AG04450 (cell line): ENCODE measurements around the gene RGS6. TPM values are rescaled to one million over a fixed set of nuclear protein-coding genes. Genes with fewer than 3 reads are reported as not detected.

Experiments used
- CTCF ChIA-PET: fragments of 300-600, 350-600 bp; formaldehyde crosslinking; extraction: SDS; loops from one replicate; lab custom pipeline; 2022; ENCODE audit warnings: antibody characterized with exemption, inconsistent platforms; lab: Charles Lee
- POLR2A ChIA-PET: fragments of 350-600 bp; formaldehyde crosslinking; extraction: SDS; loops from one replicate; lab custom pipeline; 2021; ENCODE audit warnings: antibody characterized with exemption, inconsistent platforms; lab: Yijun Ruan, JAX
- DNase-seq: peaks from one replicate; pipeline ENCODE4 v3.0.0-alpha.2; 2011; ENCODE audit warnings: low read depth, low spot score
- H3K27ac ChIP-seq: one replicate; pipeline ENCODE4 v1.5.1; 2012; ENCODE audit warnings: low read depth, low read length, control low read depth
- H3K27me3 ChIP-seq: one replicate; pipeline ENCODE4 v1.6.0; 2012; ENCODE audit warnings: low read length; ENCODE audit not compliant: control insufficient read depth, insufficient read depth
- H3K4me3 ChIP-seq: 2 replicates; pipeline ENCODE4 v1.5.1; 2011; ENCODE audit warnings: mild to moderate bottlenecking, low read depth, low read length, control low read depth
- H3K9me3 ChIP-seq: 2 replicates; pipeline ENCODE4 v1.5.1; 2012; ENCODE audit warnings: low read length; ENCODE audit not compliant: control insufficient read depth, insufficient read depth
- CTCF ChIP-seq: IDR thresholded peaks from 2 replicates; pipeline ENCODE4 v1.5.1; 2011; ENCODE audit warnings: low read depth, low read length, control low read depth, inconsistent platforms
- polyA plus RNA-seq: library from polyadenylated mRNA; depleted of rRNA; stranded (reverse); fragments of >200 nt; gene quantifications from 2 replicates; pipeline ENCODE4 v1.2.3, GENCODE V29; 2011

Gene RGS6
- polyA plus RNA-seq, 1 experiment = not detected

GRCh38 chr14:71960494-71961353, 28.5 kb downstream of the RGS6 start:
- Histone ChIP-seq H3K4me3 (no peak overlapping the region), H3K27me3 (no peaks in the 10 kb centered on the region), H3K9me3 (no peaks in the 10 kb centered on the region), H3K27ac (no peak overlapping the region)
- TF ChIP-seq CTCF = no peak
- DNase-seq = no peak
- ChIA-PET POLR2A (no interaction called here), CTCF (no interaction called here)

- Histone ChIP-seq H3K4me3 (no peak overlapping the region), H3K27me3 (no peaks in the 10 kb centered on the region), H3K27ac (no peak overlapping the region), H3K9me3 (no peaks in the 10 kb centered on the region)
- ChIA-PET CTCF (no interaction called here), POLR2A (no interaction called here)
- no peak for DNase-seq
- no peak for TF ChIP-seq CTCF
Measured at GRCh38 chr14:71961972-71962371, 29.7 kb downstream of the RGS6 start.

- no peak for DNase-seq
- Histone ChIP-seq H3K27ac (no peak overlapping the region), H3K4me3 (no peak overlapping the region), H3K9me3 (no peaks in the 10 kb centered on the region), H3K27me3 (no peaks in the 10 kb centered on the region)
- no peak for TF ChIP-seq CTCF
- POLR2A ChIA-PET = no interaction called here
- CTCF ChIA-PET = no interaction called here
Measured at GRCh38 chr14:71964716-71965115, 32.5 kb downstream of the RGS6 start.

GRCh38 chr14:71966528-71966927, 34.3 kb downstream of the RGS6 start:
- H3K27ac ChIP-seq = no peak overlapping the region
- DNase-seq = no peak
- no peak overlapping the region for H3K4me3 ChIP-seq
- ChIA-PET POLR2A (no interaction called here), CTCF (no interaction called here)
- no peaks in the 10 kb centered on the region for H3K27me3 ChIP-seq
- H3K9me3 ChIP-seq = no peaks in the 10 kb centered on the region
- TF ChIP-seq CTCF = no peak

GRCh38 chr14:71967704-71968103, 35.5 kb downstream of the RGS6 start:
- TF ChIP-seq CTCF = no peak
- no peak for DNase-seq
- CTCF ChIA-PET = interaction anchor here (0.6 kb wide), 1 partner anchor 97 kb away, joined by 3 read pairs; no protein-coding TSS in a partner anchor
- Histone ChIP-seq H3K27ac (no peak overlapping the region), H3K9me3 (no peaks in the 10 kb centered on the region), H3K27me3 (no peaks in the 10 kb centered on the region), H3K4me3 (no peak overlapping the region)
- POLR2A ChIA-PET = no interaction called here
